Measurements from ENCODE around the gene GALNT18.

The GALNT18 gene

DNA sequence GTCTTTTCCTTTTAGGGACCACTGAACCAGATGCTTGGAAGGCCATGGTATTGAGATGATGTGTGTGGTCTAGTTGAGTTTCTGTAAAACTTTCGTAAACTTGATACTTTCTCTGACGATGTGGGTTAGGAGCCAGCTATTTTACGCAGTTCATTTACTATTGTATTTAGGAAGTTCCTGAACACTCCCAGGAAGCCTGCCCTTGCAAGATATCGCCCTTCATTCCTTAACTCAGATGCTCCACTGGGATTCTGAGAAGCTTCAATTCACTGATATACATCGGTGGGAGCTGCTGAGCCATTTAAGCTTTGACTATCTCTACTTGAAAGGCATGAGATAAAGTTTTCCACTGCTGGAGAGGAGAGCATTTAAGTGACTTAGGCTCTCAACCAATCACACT lies 390.0 kb downstream of the GALNT18 start:
- Histone ChIP-seq H3K36me3 (replicated peaks; ENCODE audit: insufficient read depth, low read length) (no peaks in the 10 kb centered on the region), H3K4me3 (ENCODE audit: low read length) (no peak overlapping the region), H3K4me2 (ENCODE audit: low read depth, low read length) (no peak overlapping the region), H3K9me3 (replicated peaks; ENCODE audit: insufficient read depth, low read length) (no peaks in the 10 kb centered on the region), H3K9ac (ENCODE audit: low read length) (no peak overlapping the region), H3F3A (ENCODE audit: insufficient read depth, low read length) (no peaks in the 10 kb centered on the region), H3K27ac (ENCODE audit: low read length) (no peak overlapping the region), H3K27me3 (replicated peaks; ENCODE audit: insufficient read depth, low read length) (no peaks in the 10 kb centered on the region), H3K9me2 (replicated peaks; ENCODE audit: insufficient read depth, low read length) (no peaks in the 10 kb centered on the region), H4K20me1 (ENCODE audit: insufficient read depth, low read length) (no peaks in the 10 kb centered on the region), H3K79me2 (ENCODE audit: low read length) (no peaks in the 10 kb centered on the region), H2AFZ (ENCODE audit: low read length) (no peak overlapping the region), H3K4me1 (ENCODE audit: low read length) (no peaks in the 10 kb centered on the region)
- DNase-seq: no peak
- no peak for TF ChIP-seq EZH2 (optimal IDR thresholded peaks at IDR 0.05; ENCODE audit: low read depth, low read length)
- TF ChIP-seq, protein P1, sequence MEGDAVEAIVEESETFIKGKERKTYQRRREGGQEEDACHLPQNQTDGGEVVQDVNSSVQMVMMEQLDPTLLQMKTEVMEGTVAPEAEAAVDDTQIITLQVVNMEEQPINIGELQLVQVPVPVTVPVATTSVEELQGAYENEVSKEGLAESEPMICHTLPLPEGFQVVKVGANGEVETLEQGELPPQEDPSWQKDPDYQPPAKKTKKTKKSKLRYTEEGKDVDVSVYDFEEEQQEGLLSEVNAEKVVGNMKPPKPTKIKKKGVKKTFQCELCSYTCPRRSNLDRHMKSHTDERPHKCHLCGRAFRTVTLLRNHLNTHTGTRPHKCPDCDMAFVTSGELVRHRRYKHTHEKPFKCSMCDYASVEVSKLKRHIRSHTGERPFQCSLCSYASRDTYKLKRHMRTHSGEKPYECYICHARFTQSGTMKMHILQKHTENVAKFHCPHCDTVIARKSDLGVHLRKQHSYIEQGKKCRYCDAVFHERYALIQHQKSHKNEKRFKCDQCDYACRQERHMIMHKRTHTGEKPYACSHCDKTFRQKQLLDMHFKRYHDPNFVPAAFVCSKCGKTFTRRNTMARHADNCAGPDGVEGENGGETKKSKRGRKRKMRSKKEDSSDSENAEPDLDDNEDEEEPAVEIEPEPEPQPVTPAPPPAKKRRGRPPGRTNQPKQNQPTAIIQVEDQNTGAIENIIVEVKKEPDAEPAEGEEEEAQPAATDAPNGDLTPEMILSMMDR (IDR thresholded peaks at IDR 0.05; ENCODE audit: low read length): no peak
- TF ChIP-seq EZH2phosphoT487 (IDR thresholded peaks at IDR 0.05; ENCODE audit: low read length): no peak

DNA sequence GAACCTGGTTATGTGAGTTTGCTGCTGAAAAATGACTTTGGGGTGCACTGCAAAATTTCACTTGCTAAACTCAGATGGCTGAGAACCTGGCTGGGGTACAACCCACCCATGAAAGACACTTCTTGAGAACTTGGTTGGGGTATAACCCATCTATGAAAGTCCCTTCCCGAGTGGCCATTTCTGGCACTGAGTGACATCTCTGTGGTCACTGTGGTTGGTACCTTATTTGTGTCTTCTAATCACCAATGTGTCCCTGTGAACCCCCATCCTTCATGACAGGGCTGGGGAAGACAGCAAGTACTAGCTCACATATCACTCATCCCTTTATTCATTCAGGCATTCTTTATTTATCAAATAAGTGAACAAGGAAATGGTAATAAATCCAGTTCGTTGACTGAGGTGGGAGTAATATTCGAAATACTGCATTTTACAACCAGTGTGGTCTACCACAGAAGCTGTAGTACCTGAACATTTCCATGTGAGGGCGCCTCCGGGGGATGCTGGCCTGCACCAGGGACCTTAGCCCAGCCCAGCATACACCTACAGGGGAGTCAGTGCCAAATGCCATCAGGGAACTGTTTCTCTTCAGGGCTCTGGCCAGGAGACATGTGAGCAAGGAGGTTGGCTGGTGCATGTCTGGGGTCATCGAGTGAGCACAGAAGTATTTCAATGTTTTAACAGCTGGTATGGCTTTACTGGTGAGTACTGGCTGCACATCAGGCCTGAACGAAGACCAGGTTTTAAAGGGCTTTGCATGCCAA lies 390.8 kb downstream of the GALNT18 start:
- no peak overlapping the region for H2AFZ ChIP-seq (ENCODE audit: low read length)
- no peaks in the 10 kb centered on the region for H3K9me2 ChIP-seq (replicated peaks; ENCODE audit: insufficient read depth, low read length)
- no peaks in the 10 kb centered on the region for H3K36me3 ChIP-seq (replicated peaks; ENCODE audit: insufficient read depth, low read length)
- no peaks in the 10 kb centered on the region for H3K4me1 ChIP-seq (ENCODE audit: low read length)
- no peak for DNase-seq
- no peak overlapping the region for H3K27ac ChIP-seq (ENCODE audit: low read length)
- no peak overlapping the region for H3K9ac ChIP-seq (ENCODE audit: low read length)
- no peaks in the 10 kb centered on the region for H3K27me3 ChIP-seq (replicated peaks; ENCODE audit: insufficient read depth, low read length)
- no peaks in the 10 kb centered on the region for H3K9me3 ChIP-seq (replicated peaks; ENCODE audit: insufficient read depth, low read length)
- no peaks in the 10 kb centered on the region for H3K79me2 ChIP-seq (ENCODE audit: low read length)
- TF ChIP-seq, protein P1 (IDR thresholded peaks at IDR 0.05; ENCODE audit: low read length): peak; percentile 41
- TF ChIP-seq EZH2 (optimal IDR thresholded peaks at IDR 0.05; ENCODE audit: low read depth, low read length): no peak
- no peak overlapping the region for H3K4me3 ChIP-seq (ENCODE audit: low read length)
- no peaks in the 10 kb centered on the region for H4K20me1 ChIP-seq (ENCODE audit: insufficient read depth, low read length)
- no peaks in the 10 kb centered on the region for H3F3A ChIP-seq (ENCODE audit: insufficient read depth, low read length)
- no peak overlapping the region for H3K4me2 ChIP-seq (ENCODE audit: low read depth, low read length)

DNA sequence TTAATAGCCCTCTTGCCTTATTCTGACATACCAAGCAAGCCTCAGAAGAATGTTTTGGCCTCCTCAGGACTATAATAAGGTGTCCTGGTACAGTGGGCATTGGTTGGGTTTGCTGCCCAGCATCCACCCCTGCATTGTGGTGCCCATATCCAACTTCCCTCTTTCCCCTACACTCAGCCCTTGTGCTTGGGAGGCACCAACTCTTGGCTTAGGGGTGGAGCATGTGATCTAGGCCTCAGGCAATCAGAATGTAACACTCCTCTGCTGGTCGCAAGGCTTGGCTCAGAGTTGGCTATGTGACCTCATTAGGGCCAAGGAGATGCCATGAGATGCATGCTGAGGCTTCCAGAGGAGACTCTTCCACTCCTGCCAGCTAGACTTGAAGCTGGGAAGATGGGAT lies 391.7 kb downstream of the GALNT18 start:
- Histone ChIP-seq H3K4me1 (ENCODE audit: low read length) (no peaks in the 10 kb centered on the region), H3K4me3 (ENCODE audit: low read length) (no peak overlapping the region), H2AFZ (ENCODE audit: low read length) (no peak overlapping the region), H3K27me3 (replicated peaks; ENCODE audit: insufficient read depth, low read length) (no peaks in the 10 kb centered on the region), H3K4me2 (ENCODE audit: low read depth, low read length) (no peak overlapping the region), H3K9me3 (replicated peaks; ENCODE audit: insufficient read depth, low read length) (no peaks in the 10 kb centered on the region), H3K79me2 (ENCODE audit: low read length) (no peaks in the 10 kb centered on the region), H3K9ac (ENCODE audit: low read length) (no peak overlapping the region), H3K36me3 (replicated peaks; ENCODE audit: insufficient read depth, low read length) (no peaks in the 10 kb centered on the region), H3K27ac (ENCODE audit: low read length) (no peak overlapping the region), H3F3A (ENCODE audit: insufficient read depth, low read length) (no peaks in the 10 kb centered on the region), H3K9me2 (replicated peaks; ENCODE audit: insufficient read depth, low read length) (no peaks in the 10 kb centered on the region), H4K20me1 (ENCODE audit: insufficient read depth, low read length) (no peaks in the 10 kb centered on the region)
- DNase-seq: no peak
- no peak for TF ChIP-seq EZH2phosphoT487 (IDR thresholded peaks at IDR 0.05; ENCODE audit: low read length)
- TF ChIP-seq EZH2 (optimal IDR thresholded peaks at IDR 0.05; ENCODE audit: low read depth, low read length): no peak
- TF ChIP-seq, protein P1 (IDR thresholded peaks at IDR 0.05; ENCODE audit: low read length): no peak
